HG03060 (cell line): ENCODE data around the gene HIRA.
"Not testable (repeated sequence)": the region's sequence is repeated elsewhere in the genome, so short reads cannot be mapped to it uniquely, and the experiment has no call there.

ENCODE experiments used
- ATAC-seq: cut with Tn5 transposase; IDR thresholded peaks from one replicate; pipeline ENCODE4 v1.9.1; 2021; ENCODE audit warnings: low read depth, moderate number of reproducible peaks; ENCODE audit not compliant: unreplicated experiment

The HIRA gene

GRCh38 chr22:19337137-19337536 is 94.4 kb downstream of the HIRA start:
- no peak for ATAC-seq

GRCh38 chr22:19336133-19337075 is 95.1 kb downstream of the HIRA start:
- ATAC-seq, result no peak

GRCh38 chr22:19331975-19332374 is 99.6 kb downstream of the HIRA start:
- ATAC-seq, result no peak

GRCh38 chr22:19331474-19331873 is 100.1 kb downstream of the HIRA start:
- ATAC-seq, result no peak

GRCh38 chr22:19330865-19331418 is 100.6 kb downstream of the HIRA start:
- no peak for ATAC-seq

GRCh38 chr22:19330205-19330604 is 101.3 kb downstream of the HIRA start:
- not testable (repeated sequence) for ATAC-seq

GRCh38 chr22:19329454-19329853 is 102.1 kb downstream of the HIRA start:
- ATAC-seq, result no peak

- ATAC-seq, result no peak
These were observed 106.1 kb downstream of the HIRA start for GRCh38 chr22:19325296-19325948.

- not testable (repeated sequence) for ATAC-seq
These were observed 108.1 kb downstream of the HIRA start for GRCh38 chr22:19323420-19323819.

- no peak for ATAC-seq
These were observed 109.8 kb downstream of the HIRA start for GRCh38 chr22:19321757-19322156.

GRCh38 chr22:19320136-19320535 is 111.4 kb downstream of the HIRA start:
- ATAC-seq, result not testable (repeated sequence)

- no peak for ATAC-seq
These were observed 112.3 kb downstream of the HIRA start for GRCh38 chr22:19319281-19319680.

- no peak for ATAC-seq
These were observed 113.7 kb downstream of the HIRA start for GRCh38 chr22:19317865-19318264.

- ATAC-seq, result no peak
These were observed 123.7 kb downstream of the HIRA start for GRCh38 chr22:19307872-19308271.

GRCh38 chr22:19306535-19306934 is 125.0 kb downstream of the HIRA start:
- not testable (repeated sequence) for ATAC-seq

GRCh38 chr22:19304547-19304946 is 127.0 kb downstream of the HIRA start:
- no peak for ATAC-seq

- ATAC-seq, result no peak
These were observed 127.7 kb downstream of the HIRA start for GRCh38 chr22:19303785-19304184.

- no peak for ATAC-seq
These were observed 135.8 kb downstream of the HIRA start for GRCh38 chr22:19295733-19296132.

GRCh38 chr22:19292458-19293230 is 138.9 kb downstream of the HIRA start:
- no peak for ATAC-seq

GRCh38 chr22:19291580-19292457 is 139.7 kb downstream of the HIRA start, which contains the start of gene CLTCL1:
Gene CLTCL1 (minus strand): TSS chr22:19291719. CDS start chr22:19291641, 78 bp downstream.
- ATAC-seq, result no peak
